Osteoblast (primary cell): ENCODE results near the gene PPP3R2. TPM values are rescaled to one million over a fixed set of nuclear protein-coding genes. Genes with fewer than 3 reads are reported as not detected.

Source experiments
- DNase-seq: peaks from one replicate; pipeline ENCODE4 v3.0.0; 2011; ENCODE audit warnings: low spot score, mixed read lengths; ENCODE audit not compliant: insufficient read length; ENCODE audit errors: missing footprints
- H2AFZ ChIP-seq: 2 replicates; pipeline ENCODE4 v1.6.0; 2011; ENCODE audit warnings: mild to moderate bottlenecking, low read length
- H3K27ac ChIP-seq: 2 replicates; pipeline ENCODE4 v1.5.1; 2011; ENCODE audit warnings: mild to moderate bottlenecking, low read depth, low read length, moderate library complexity
- H3K27me3 ChIP-seq: 2 replicates; pipeline ENCODE4 v1.6.0; 2012; ENCODE audit warnings: mild to moderate bottlenecking, control low read depth, inconsistent platforms, low read length, moderate library complexity; ENCODE audit not compliant: insufficient read depth
- H3K36me3 ChIP-seq: 2 replicates; pipeline ENCODE4 v1.5.1; 2011; ENCODE audit warnings: mild to moderate bottlenecking, low read length, control low read depth, moderate library complexity; ENCODE audit not compliant: insufficient read depth
- H3K4me1 ChIP-seq: 2 replicates; pipeline ENCODE4 v1.5.1; 2011; ENCODE audit warnings: mild to moderate bottlenecking, low read length, control low read depth, moderate library complexity; ENCODE audit not compliant: insufficient read depth
- H3K4me2 ChIP-seq: 2 replicates; pipeline ENCODE4 v1.6.0; 2011; ENCODE audit warnings: mild to moderate bottlenecking, low read length; ENCODE audit not compliant: insufficient read depth
- H3K4me3 ChIP-seq: fragments of 200-600 bp; sonication (generic); 3 replicates; pipeline ENCODE4 v1.5.1; 2012; ENCODE audit warnings: mild to moderate bottlenecking, low read length, inconsistent platforms; ENCODE audit not compliant: insufficient read depth
- H3K79me2 ChIP-seq: 2 replicates; pipeline ENCODE4 v1.6.0; 2012; ENCODE audit warnings: mild to moderate bottlenecking, low read length, control low read depth, inconsistent platforms; ENCODE audit not compliant: insufficient read depth
- H3K9me3 ChIP-seq: 2 replicates; pipeline ENCODE4 v1.5.1; 2011; ENCODE audit warnings: low read depth, low read length, control low read depth
- H4K20me1 ChIP-seq: 2 replicates; pipeline ENCODE4 v1.6.0; 2012; ENCODE audit warnings: mild to moderate bottlenecking, low read length, control low read depth; ENCODE audit not compliant: insufficient read depth
- CTCF ChIP-seq: IDR thresholded peaks from 2 replicates; pipeline ENCODE4 v1.5.1; 2011; ENCODE audit warnings: mild to moderate bottlenecking, low read depth, low read length, moderate library complexity; ENCODE audit errors: extremely low read depth
- total RNA-seq: library from RNA; depleted of rRNA; stranded (reverse); fragments of >200 nt; gene quantifications from 2 replicates; pipeline ENCODE4 v1.2.3, GENCODE V29; 2012

PPP3R2 gene
- total RNA-seq, 1 donor: not detected

- no peak overlapping the region for H2AFZ ChIP-seq
- no peaks in the 10 kb centered on the region for H3K79me2 ChIP-seq
- TF ChIP-seq CTCF: no peak
Observed at GRCh38 chr9:101620452-101620851, 25.7 kb upstream of the PPP3R2 start.

GRCh38 chr9:101618698-101619097, 23.9 kb upstream of the PPP3R2 start:
- no peak overlapping the region for H2AFZ ChIP-seq
- no peaks in the 10 kb centered on the region for H3K4me1 ChIP-seq
- H4K20me1 ChIP-seq: no peaks in the 10 kb centered on the region
- no peak for DNase-seq
- H3K9me3 ChIP-seq: no peaks in the 10 kb centered on the region
- H3K27me3 ChIP-seq: no peaks in the 10 kb centered on the region
- TF ChIP-seq CTCF: no peak
- H3K79me2 ChIP-seq: no peaks in the 10 kb centered on the region
- H3K27ac ChIP-seq: no peak overlapping the region
- H3K4me3 ChIP-seq: no peak overlapping the region
- no peaks in the 10 kb centered on the region for H3K36me3 ChIP-seq
- no peak overlapping the region for H3K4me2 ChIP-seq

More at GRCh38 chr9:101620452-101620851, 25.7 kb upstream of the PPP3R2 start:
- no peak for DNase-seq
- Histone ChIP-seq H3K27me3 (no peaks in the 10 kb centered on the region), H3K27ac (no peak overlapping the region), H3K4me2 (no peak overlapping the region), H3K9me3 (no peaks in the 10 kb centered on the region), H3K4me3 (no peak overlapping the region), H3K36me3 (no peaks in the 10 kb centered on the region), H3K4me1 (no peaks in the 10 kb centered on the region), H4K20me1 (no peaks in the 10 kb centered on the region)

- H3K4me1 ChIP-seq: no peaks in the 10 kb centered on the region
- H3K27me3 ChIP-seq: no peaks in the 10 kb centered on the region
- no peak overlapping the region for H3K4me3 ChIP-seq
- no peaks in the 10 kb centered on the region for H3K36me3 ChIP-seq
- no peaks in the 10 kb centered on the region for H3K9me3 ChIP-seq
- no peak overlapping the region for H3K4me2 ChIP-seq
- no peak overlapping the region for H3K27ac ChIP-seq
- no peaks in the 10 kb centered on the region for H4K20me1 ChIP-seq
- no peak overlapping the region for H2AFZ ChIP-seq
- no peak for DNase-seq
- no peaks in the 10 kb centered on the region for H3K79me2 ChIP-seq
- no peak for TF ChIP-seq CTCF
Observed at GRCh38 chr9:101605547-101605946, 10.8 kb upstream of the PPP3R2 start.

GRCh38 chr9:101604296-101604695, 9.5 kb upstream of the PPP3R2 start:
- Histone ChIP-seq H3K27ac (no peak overlapping the region), H3K36me3 (no peaks in the 10 kb centered on the region), H2AFZ (no peak overlapping the region), H3K79me2 (no peaks in the 10 kb centered on the region), H3K4me3 (no peak overlapping the region), H3K4me2 (no peak overlapping the region), H3K9me3 (no peaks in the 10 kb centered on the region), H4K20me1 (no peaks in the 10 kb centered on the region), H3K27me3 (no peaks in the 10 kb centered on the region), H3K4me1 (no peaks in the 10 kb centered on the region)
- no peak for TF ChIP-seq CTCF
- no peak for DNase-seq
